Neural crest cell (in vitro differentiated cells): Measurements from ENCODE around the gene TEDC1. TPM values are rescaled to one million over a fixed set of nuclear protein-coding genes. Genes with fewer than 3 reads are reported as not detected.
"Not testable (repeated sequence)": the region's sequence is repeated elsewhere in the genome, so short reads cannot be mapped to it uniquely, and the experiment has no call there.

Source experiments
- DNase-seq: peaks from one replicate; pipeline ENCODE4 v3.0.0; 2021; ENCODE audit warnings: low read depth, mixed read lengths, low spot score
- H3K27ac Mint-ChIP-seq: one replicate; pipeline ENCODE4 v1.8.0; 2021; ENCODE audit warnings: mild to moderate bottlenecking, mixed read lengths; ENCODE audit not compliant: unreplicated experiment
- H3K27me3 Mint-ChIP-seq: 2 replicates; pipeline ENCODE4 v1.8.0; 2021; ENCODE audit warnings: low read depth, mild to moderate bottlenecking, mixed read lengths
- H3K36me3 Mint-ChIP-seq: 2 replicates; pipeline ENCODE4 v1.8.0; 2021; ENCODE audit warnings: low read depth, mild to moderate bottlenecking, mixed read lengths
- H3K4me1 Mint-ChIP-seq: 2 replicates; pipeline ENCODE4 v1.8.0; 2021; ENCODE audit warnings: mixed read lengths
- H3K4me3 Mint-ChIP-seq: one replicate; pipeline ENCODE4 v1.8.0; 2021; ENCODE audit warnings: mild to moderate bottlenecking, mixed read lengths
- H3K9me3 Mint-ChIP-seq: 2 replicates; pipeline ENCODE4 v1.8.0; 2021; ENCODE audit warnings: mixed read lengths
- total RNA-seq: library from RNA; stranded (reverse); gene quantifications from 2 replicates; pipeline ENCODE4 v1.2.1, GENCODE V29; 2021
- TF ChIP-seq, protein P1 (sequence below): fragments of 200-600 bp; sonication (generic); conservative IDR thresholded peaks from 2 replicates; pipeline ENCODE4 v1.5.0; 2021; ENCODE audit warnings: antibody characterized with exemption, mild to moderate bottlenecking

TEDC1 gene
- total RNA-seq, 1 donor from 2014 or later, result 44.9 TPM

DNA sequence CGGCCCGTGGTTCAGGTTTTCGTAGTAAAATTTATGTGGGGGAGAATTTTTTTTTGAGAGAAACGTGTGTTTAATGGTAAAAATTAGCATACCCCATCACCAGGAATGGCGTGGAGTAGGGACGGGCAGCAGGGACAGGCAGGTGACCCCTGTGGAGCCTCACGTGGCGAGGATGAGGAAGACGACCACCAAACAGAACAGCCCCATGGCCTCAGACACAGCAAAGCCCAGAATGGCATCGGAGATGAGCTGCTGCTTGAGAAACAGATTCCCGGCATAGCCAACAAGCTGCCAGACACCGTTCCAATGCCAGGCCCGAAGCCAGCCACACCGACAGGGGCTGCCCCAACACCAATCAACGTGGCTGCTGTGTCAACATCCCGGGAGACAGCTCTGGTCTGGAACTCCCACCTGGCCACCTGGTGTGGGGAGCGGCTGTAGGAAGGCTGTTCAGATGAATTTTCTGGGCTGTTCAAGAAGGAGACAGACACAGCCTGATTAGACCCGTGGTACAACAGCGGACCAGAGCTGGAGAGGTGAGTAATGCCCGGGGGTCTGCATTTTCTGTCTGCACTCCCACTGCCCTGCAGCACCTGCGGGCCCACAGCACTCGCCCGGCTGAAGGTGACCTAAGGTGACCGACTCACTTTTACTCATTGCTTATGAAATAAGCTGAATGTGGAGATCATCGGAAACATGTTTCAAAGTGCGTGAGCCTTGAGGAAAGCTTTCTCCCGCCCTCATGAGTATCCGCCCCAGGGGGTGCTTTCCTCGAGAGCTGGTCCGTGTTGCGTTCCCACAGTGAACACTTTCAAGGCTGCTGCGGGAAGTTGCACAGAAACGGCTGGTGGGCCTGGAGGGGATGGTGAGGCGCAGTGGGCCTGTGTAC lies 45.9 kb downstream of the TEDC1 start:
- no peaks in the 10 kb centered on the region for H3K9me3 Mint-ChIP-seq
- no peak for DNase-seq

DNA sequence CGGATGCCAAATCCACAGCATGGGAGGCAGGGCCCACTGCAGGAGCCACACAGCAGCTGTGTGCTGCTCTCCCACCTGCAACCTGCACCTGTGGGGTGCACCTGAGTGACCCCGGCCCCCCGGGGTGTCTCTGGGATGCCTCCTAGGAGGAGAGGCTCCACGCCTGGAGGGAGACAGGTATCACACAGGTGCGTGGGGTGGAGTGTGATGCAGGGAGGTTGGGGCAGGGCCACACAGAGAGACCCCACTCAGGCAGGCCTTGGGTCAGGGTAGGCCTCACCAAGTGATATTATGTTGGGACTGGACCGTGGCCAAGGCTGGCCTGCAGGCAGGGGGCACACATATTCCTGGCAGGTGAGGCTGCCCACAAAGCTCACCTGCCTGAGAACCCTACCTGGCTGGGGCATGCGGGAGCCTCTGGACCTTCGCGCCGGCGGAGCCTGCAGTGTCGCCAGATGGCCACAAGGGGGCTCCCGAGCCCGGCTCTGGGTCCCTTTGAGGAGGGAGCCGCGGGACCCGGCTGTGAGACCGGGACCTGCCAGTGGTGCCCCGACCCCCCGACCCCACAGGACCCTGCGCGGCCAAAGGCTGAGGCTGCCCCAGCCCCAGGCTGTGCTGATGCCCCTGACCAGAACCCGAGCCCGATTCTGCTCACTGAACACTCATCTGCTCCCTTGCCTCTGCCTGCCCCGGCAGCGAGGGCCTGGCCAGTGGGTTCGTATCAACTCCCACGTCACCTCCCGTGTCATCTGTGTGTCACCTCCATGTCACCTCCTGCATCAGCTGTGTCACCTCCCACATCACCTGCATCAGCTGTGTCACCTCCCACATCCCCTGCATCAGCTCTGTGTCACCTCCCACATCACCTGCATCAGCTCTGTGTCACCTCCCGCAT lies 46.8 kb downstream of the TEDC1 start:
- peaks cover 55% of the 10 kb centered on the region for H3K27me3 Mint-ChIP-seq
- no peak overlapping the region for H3K27ac Mint-ChIP-seq
- no peaks in the 10 kb centered on the region for H3K36me3 Mint-ChIP-seq
- no peak overlapping the region for H3K4me3 Mint-ChIP-seq
- peak; percentile 78 for DNase-seq
- peaks cover 5% of the 10 kb centered on the region for H3K4me1 Mint-ChIP-seq
- TF ChIP-seq, protein P1, sequence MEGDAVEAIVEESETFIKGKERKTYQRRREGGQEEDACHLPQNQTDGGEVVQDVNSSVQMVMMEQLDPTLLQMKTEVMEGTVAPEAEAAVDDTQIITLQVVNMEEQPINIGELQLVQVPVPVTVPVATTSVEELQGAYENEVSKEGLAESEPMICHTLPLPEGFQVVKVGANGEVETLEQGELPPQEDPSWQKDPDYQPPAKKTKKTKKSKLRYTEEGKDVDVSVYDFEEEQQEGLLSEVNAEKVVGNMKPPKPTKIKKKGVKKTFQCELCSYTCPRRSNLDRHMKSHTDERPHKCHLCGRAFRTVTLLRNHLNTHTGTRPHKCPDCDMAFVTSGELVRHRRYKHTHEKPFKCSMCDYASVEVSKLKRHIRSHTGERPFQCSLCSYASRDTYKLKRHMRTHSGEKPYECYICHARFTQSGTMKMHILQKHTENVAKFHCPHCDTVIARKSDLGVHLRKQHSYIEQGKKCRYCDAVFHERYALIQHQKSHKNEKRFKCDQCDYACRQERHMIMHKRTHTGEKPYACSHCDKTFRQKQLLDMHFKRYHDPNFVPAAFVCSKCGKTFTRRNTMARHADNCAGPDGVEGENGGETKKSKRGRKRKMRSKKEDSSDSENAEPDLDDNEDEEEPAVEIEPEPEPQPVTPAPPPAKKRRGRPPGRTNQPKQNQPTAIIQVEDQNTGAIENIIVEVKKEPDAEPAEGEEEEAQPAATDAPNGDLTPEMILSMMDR, result peak; percentile 86
- no peaks in the 10 kb centered on the region for H3K9me3 Mint-ChIP-seq

More for the DNA sequence above, 45.9 kb downstream of the TEDC1 start:
- Mint-ChIP-seq H3K4me1 (peaks cover 7% of the 10 kb centered on the region), H3K27me3 (peaks cover 54% of the 10 kb centered on the region), H3K36me3 (no peaks in the 10 kb centered on the region), H3K4me3 (no peak overlapping the region), H3K27ac (no peak overlapping the region)
- TF ChIP-seq, protein P1, result no peak

DNA sequence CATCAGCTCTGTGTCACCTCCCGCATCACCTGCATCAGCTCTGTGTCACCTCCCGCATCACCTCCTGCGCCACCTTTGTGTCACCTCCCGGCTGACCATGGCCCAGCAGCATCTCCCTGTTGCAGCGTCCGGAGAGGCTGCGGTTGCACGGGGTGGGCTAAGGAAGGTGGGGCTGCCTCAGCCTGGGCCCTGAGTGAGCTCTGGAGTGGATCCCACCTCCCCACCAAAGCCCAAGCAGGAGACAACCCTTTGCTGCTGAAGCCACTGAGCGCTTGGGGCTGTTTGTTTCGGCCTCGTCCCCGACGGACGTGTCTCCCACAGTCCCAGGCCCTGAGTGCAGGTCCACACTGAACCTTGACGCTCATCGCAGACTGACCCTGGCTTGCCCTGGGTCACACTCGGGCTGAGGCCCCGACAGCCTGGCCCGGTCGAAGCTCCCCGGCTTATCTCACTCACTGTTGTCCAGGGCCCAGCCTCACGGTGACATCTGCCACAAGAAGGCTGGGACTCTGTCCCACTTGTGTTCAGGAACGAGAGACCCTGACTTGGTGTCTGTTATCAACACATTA lies 47.5 kb downstream of the TEDC1 start:
- no peak overlapping the region for H3K27ac Mint-ChIP-seq
- TF ChIP-seq, protein P1, result no peak
- no peaks in the 10 kb centered on the region for H3K36me3 Mint-ChIP-seq
- H3K9me3 Mint-ChIP-seq, result no peaks in the 10 kb centered on the region
- no peak for DNase-seq
- peaks cover 55% of the 10 kb centered on the region for H3K27me3 Mint-ChIP-seq
- peaks cover 3% of the 10 kb centered on the region for H3K4me1 Mint-ChIP-seq
- H3K4me3 Mint-ChIP-seq, result no peak overlapping the region

DNA sequence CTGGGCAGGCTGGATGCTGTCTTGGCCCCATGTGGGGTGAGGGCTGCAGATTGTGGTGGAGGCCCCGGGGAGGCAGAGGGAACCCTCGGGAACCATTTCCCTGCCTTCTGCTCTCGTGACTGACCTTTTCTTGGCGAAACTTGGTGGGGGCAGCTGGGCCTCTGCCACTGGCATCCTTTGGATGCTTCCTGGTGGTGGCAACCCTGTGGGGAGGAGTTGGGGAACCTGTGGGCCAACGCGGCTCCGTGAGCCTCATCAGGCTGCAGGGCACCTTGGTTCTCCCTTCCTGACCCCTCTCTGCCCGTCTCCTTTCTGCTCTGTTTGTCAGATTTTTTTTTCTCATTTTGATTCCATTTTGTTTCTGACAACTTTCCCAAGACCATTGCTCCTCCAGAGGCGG lies 49.8 kb downstream of the TEDC1 start:
- peaks cover 46% of the 10 kb centered on the region for H3K27me3 Mint-ChIP-seq
- TF ChIP-seq, protein P1, result no peak

DNA sequence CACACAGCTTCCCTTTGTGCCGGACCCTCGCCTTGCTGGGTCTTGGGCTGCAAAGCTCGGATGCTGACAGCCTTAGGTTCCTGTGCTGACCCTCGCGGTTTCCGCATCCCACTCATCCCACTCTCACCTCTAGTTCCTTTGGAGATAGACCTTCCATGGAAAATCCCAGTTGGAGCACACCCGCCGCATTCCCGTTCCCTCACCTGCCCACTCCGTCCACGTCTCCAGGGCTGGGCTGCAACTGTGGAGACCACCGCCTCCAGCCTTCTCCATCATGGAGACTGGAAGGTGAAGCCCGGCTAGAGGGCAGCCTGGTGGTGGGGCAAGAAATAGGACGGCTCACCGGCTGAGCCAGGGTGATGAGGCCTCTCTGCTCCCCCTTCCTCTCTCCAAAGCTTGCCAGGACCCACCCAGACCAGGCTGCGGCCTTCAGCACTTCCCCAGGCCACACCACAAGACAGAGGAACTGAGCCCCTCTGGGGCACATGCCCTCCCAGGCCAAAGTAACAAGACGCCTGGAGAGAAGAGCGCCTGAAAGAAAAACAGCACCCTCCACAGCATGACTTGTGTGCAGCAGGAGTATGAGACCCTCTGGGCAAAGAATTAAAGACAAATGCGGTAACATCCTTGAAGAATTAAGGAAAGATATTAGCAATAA lies 50.3 kb downstream of the TEDC1 start:
- DNase-seq, result no peak
- no peak overlapping the region for H3K4me3 Mint-ChIP-seq
- TF ChIP-seq, protein P1, result no peak
- no peaks in the 10 kb centered on the region for H3K36me3 Mint-ChIP-seq
- no peaks in the 10 kb centered on the region for H3K4me1 Mint-ChIP-seq
- H3K27me3 Mint-ChIP-seq, result peaks cover 41% of the 10 kb centered on the region
- H3K27ac Mint-ChIP-seq, result no peak overlapping the region
- no peaks in the 10 kb centered on the region for H3K9me3 Mint-ChIP-seq

More for the DNA sequence above, 49.8 kb downstream of the TEDC1 start:
- no peaks in the 10 kb centered on the region for H3K36me3 Mint-ChIP-seq
- no peaks in the 10 kb centered on the region for H3K4me1 Mint-ChIP-seq
- H3K4me3 Mint-ChIP-seq, result no peak overlapping the region
- DNase-seq, result no peak
- H3K27ac Mint-ChIP-seq, result no peak overlapping the region
- H3K9me3 Mint-ChIP-seq, result no peaks in the 10 kb centered on the region

DNA sequence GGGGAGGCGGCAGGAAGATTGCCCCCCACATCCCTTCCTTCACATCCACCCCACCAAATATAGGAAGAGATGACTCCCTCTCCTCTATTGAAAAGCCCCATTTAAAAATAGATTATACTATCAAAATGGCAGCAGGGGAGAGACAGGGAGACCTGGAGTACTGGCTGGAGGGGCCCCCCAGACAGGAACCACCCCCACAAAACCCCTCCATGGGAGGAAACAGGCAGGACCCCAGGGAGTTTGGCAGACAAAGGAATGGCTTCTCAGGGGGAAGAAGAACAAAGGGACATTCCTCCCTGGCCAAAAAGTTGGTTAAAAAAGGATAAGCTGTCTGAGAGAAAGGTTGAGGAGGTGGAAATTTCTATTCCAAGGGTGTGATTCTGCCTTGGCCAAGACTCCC lies 54.6 kb downstream of the TEDC1 start:
- not testable (repeated sequence) for H3K4me3 Mint-ChIP-seq, H3K4me1 Mint-ChIP-seq, DNase-seq, H3K27ac Mint-ChIP-seq, H3K36me3 Mint-ChIP-seq
- peaks cover 13% of the 10 kb centered on the region for H3K9me3 Mint-ChIP-seq
- H3K27me3 Mint-ChIP-seq, result peaks cover 30% of the 10 kb centered on the region

DNA sequence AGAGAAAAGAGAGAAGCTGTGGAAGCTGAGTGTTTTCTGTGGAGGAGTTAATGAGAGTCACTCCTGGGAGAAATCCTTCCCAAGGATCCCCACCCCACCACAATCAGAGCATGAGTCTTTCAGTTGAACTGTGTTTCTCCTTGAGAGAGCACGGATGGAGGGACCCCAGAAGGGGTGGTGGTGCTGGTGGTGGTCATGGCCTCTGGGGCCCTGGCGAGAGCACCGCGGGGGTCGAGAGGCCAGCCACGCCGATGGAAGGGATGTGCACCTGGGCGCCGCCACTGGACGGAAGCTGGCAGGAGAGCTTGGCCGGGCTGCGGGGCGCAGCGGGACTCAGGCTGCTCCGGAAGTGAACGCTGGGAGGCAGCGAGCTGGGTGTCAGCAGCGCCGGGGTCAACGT lies 55.4 kb downstream of the TEDC1 start:
- H3K4me3 Mint-ChIP-seq, H3K4me1 Mint-ChIP-seq, H3K27ac Mint-ChIP-seq, H3K36me3 Mint-ChIP-seq, DNase-seq: not testable (repeated sequence)
- H3K9me3 Mint-ChIP-seq, result peaks cover 13% of the 10 kb centered on the region
- peaks cover 26% of the 10 kb centered on the region for H3K27me3 Mint-ChIP-seq
